Breast epithelium (tissue), 4 donors: Measurements from ENCODE around the gene LRRC4C. TPM values are rescaled to one million over a fixed set of nuclear protein-coding genes. Genes with fewer than 3 reads are reported as not detected.

Experiments
- DNase-seq, 2 donors: peaks; one replicate each; pipeline ENCODE4 v3.0.0-alpha.2; 2019; ENCODE audit warnings: low spot score in 2 of 2
- H3K27ac ChIP-seq, 2 donors: fragments of 200-600 bp; sonication (generic) in 1 of 2; one replicate each; pipeline ENCODE4 v1.5.1; 2016 to 2019; ENCODE audit warnings: mild to moderate bottlenecking in 1 of 2
- H3K27me3 ChIP-seq, 2 donors: fragments of 200-600 bp; sonication (generic) in 1 of 2; one replicate each; pipeline versions ENCODE4 v1.5.1 to v1.6.0; 2017 to 2019; ENCODE audit warnings: control low read depth in 1 of 2, mild to moderate bottlenecking in 1 of 2
- H3K36me3 ChIP-seq: fragments of 200-600 bp; one replicate; pipeline ENCODE4 v1.5.1; 2019
- H3K4me1 ChIP-seq, 2 donors: fragments of 200-600 bp; sonication (generic); one replicate each; pipeline ENCODE4 v1.5.1; 2016 to 2019; ENCODE audit warnings: control low read depth in 1 of 2
- H3K4me3 ChIP-seq, 3 donors: fragments of 200-600 bp; sonication (generic); 1 replicate in 2 of 3; 2 replicates in 1 of 3; pipeline ENCODE4 v1.5.1; 2016 to 2019; ENCODE audit warnings: mild to moderate bottlenecking in 3 of 3, moderate library complexity in 2 of 3
- H3K9me3 ChIP-seq, 2 donors: fragments of 200-600 bp; sonication (generic) in 1 of 2; one replicate each; pipeline ENCODE4 v1.5.1; 2016 to 2019; ENCODE audit warnings: control low read depth in 1 of 2
- CTCF ChIP-seq, 3 donors: fragments of 450-650 bp; IDR thresholded peaks; one replicate each; pipeline ENCODE4 v1.5.1; 2016 to 2017; ENCODE audit warnings: antibody characterized with exemption in 3 of 3, mild to moderate bottlenecking in 3 of 3, moderate library complexity in 3 of 3
- POLR2A ChIP-seq: fragments of 450-650 bp; IDR thresholded peaks from one replicate; pipeline ENCODE4 v1.6.1; 2016; ENCODE audit warnings: antibody characterized with exemption, mild to moderate bottlenecking, moderate library complexity
- POLR2AphosphoS5 ChIP-seq, 3 donors: sonication (generic); formaldehyde crosslinking; IDR thresholded peaks; one replicate each; pipeline ENCODE4 v1.6.1; 2017; ENCODE audit warnings: antibody characterized with exemption in 3 of 3
- intact Hi-C: fragments of 100-400 bp; cut with DNase I; formaldehyde crosslinking; loops from one replicate; pipeline ENCODE4 v1.15.1; 2023; ENCODE audit warnings: low total_unique reads
- total RNA-seq, 3 donors: library from RNA; depleted of rRNA; stranded (reverse); fragments of >200 nt; gene quantifications; one replicate each; pipeline ENCODE4 v1.1.0, GENCODE V29; 2016

The LRRC4C gene
- total RNA-seq = 10 to 100 TPM in 1 of 3 donors, 1 to 10 TPM in 2; 2.9 to 15.4 (median 6.6) TPM

DNA sequence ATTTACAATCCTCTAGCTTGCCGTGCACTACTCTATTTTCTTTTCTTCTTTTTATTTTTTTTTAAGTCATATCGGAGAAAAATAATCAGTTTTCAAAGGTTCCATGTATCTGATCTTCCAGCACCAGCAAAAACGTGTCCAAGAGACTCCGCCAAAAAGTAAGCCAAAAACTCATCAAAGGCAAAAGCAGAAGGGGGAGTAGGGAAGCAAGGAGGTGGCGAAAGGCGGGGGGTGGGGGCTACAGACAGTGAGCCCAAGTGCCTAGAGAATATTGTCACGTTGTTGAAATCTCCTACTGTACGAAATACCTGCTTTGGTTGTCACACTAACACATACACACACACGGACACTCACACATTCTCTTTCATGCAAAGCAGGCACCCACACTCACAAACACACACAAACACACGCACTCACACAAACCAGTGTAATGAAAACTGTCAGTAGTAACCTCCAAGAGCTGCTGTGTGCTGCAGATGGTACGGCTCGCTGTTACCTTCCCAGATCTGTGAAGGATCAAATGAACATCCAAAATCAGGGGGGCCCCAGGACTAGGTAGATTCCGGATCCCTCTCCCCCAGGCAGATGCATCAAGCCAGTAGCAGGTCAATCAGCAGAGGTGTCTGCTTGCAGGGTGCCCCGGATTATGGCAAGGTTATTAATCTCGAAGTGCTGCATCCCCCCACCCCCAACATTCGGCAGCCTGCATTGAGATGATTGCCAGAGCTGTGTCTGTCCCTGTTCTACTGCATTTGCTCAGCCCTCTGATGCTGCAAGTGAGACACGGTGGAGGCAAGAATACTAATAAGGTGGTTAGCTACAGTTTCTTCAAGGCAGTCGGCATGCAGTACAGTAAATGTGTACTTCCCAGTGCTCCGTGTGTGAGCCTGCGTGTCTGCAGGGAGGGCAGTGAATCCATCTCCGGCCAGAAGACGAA, at the start of gene LRRC4C:
Gene LRRC4C, minus strand, starts transcription at position 188 of the 937 bp plus-strand sequence.
- H3K4me1 ChIP-seq = no peaks in the 10 kb centered on the region
- intact Hi-C loops = loop anchor here (5.0 kb wide), 1 partner anchor 387 kb away; no protein-coding TSS in a partner anchor
- H3K9me3 ChIP-seq = no peaks in the 10 kb centered on the region
- H3K27me3 ChIP-seq = peaks cover 0 to 7% of the 10 kb centered on the region in 2 donors
- TF ChIP-seq POLR2AphosphoS5 (IDR thresholded peaks at IDR 0.05) (no peak), POLR2A (no peak), CTCF (IDR thresholded peaks at IDR 0.05) (no peak)
- no peak within 1 kb of the TSS for H3K27ac ChIP-seq
- H3K36me3 ChIP-seq = no peaks in the 10 kb centered on the region
- peak within 1 kb of the TSS in 1 of 3 donors; percentile 30 for H3K4me3 ChIP-seq
- DNase-seq = no peak

- Histone ChIP-seq H3K4me3 (no peak overlapping the region), H3K27me3 (no peaks in the 10 kb centered on the region), H3K36me3 (no peaks in the 10 kb centered on the region), H3K4me1 (no peaks in the 10 kb centered on the region), H3K27ac (no peak overlapping the region), H3K9me3 (no peaks in the 10 kb centered on the region)
- no peak for DNase-seq
- no peak for TF ChIP-seq POLR2A
- TF ChIP-seq POLR2AphosphoS5 (IDR thresholded peaks at IDR 0.05) = no peak
- TF ChIP-seq CTCF (IDR thresholded peaks at IDR 0.05) = no peak
- intact Hi-C loops = no loop called here
These were observed 48.7 kb upstream of the LRRC4C start for GRCh38 chr11:41508121-41508520.

DNA sequence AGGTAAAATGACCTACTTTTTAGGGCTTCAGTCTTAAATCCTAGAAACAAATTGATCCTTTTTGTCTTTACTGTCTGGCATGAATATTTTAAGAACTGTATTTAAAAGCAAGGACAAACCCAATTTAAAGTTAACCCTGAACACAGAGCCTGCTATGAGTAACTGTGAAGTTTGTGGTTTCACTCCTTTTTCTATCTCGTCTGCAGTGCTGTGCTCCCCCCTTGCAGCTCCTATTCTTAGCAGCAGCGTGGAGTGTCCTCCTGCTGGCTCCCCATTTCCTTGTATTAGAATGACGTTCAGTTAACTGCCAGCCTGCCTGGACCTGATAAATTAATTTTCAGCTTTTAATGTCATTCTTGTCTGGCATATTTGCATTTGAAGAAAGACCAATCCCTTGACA, 40.0 kb upstream of the LRRC4C start:
- intact Hi-C loops = no loop called here
- TF ChIP-seq POLR2A = no peak
- no peak for TF ChIP-seq POLR2AphosphoS5 (IDR thresholded peaks at IDR 0.05)
- TF ChIP-seq CTCF (IDR thresholded peaks at IDR 0.05) = no peak
- H3K4me1 ChIP-seq = no peaks in the 10 kb centered on the region

GRCh38 chr11:41498726-41499125, 39.3 kb upstream of the LRRC4C start:
- H3K4me1 ChIP-seq = no peaks in the 10 kb centered on the region
- intact Hi-C loops = no loop called here
- no peak for DNase-seq
- no peaks in the 10 kb centered on the region for H3K36me3 ChIP-seq
- no peaks in the 10 kb centered on the region for H3K27me3 ChIP-seq
- H3K27ac ChIP-seq = no peak overlapping the region
- H3K9me3 ChIP-seq = no peaks in the 10 kb centered on the region
- TF ChIP-seq POLR2A = no peak
- TF ChIP-seq CTCF (IDR thresholded peaks at IDR 0.05) = peak in 1 of 3 donors; percentile 39
- H3K4me3 ChIP-seq = no peak overlapping the region

More for the DNA sequence above, 40.0 kb upstream of the LRRC4C start:
- DNase-seq = no peak
- Histone ChIP-seq H3K9me3 (no peaks in the 10 kb centered on the region), H3K27ac (no peak overlapping the region), H3K27me3 (no peaks in the 10 kb centered on the region), H3K4me3 (no peak overlapping the region), H3K36me3 (no peaks in the 10 kb centered on the region)

DNA sequence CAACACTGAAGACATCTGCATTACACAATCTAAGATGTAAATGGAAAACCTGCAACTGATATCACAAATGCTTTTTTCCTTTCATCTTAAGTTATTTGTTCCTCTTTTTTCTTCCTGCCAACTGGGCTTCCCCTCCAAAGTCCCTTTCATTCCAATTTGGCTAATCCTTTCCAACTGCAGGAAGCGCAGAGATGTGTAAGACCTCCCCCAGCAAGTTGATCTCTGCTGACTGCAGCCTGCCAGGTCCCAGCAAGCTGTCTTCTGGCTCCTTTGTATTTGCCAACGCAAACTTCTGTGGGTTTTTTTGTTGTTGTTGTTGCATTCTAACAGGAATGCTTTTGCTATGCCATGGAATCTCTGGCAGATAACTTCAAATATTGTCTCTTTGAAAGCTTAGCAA, 38.5 kb upstream of the LRRC4C start:
- TF ChIP-seq CTCF (IDR thresholded peaks at IDR 0.05) (no peak), POLR2AphosphoS5 (IDR thresholded peaks at IDR 0.05) (no peak), POLR2A (no peak)
- intact Hi-C loops = no loop called here

More for the DNA sequence above, 38.5 kb upstream of the LRRC4C start:
- no peaks in the 10 kb centered on the region for H3K4me1 ChIP-seq
- no peak overlapping the region for H3K4me3 ChIP-seq
- no peak overlapping the region for H3K27ac ChIP-seq
- H3K36me3 ChIP-seq = no peaks in the 10 kb centered on the region
- no peak for DNase-seq
- H3K9me3 ChIP-seq = no peaks in the 10 kb centered on the region
- H3K27me3 ChIP-seq = no peaks in the 10 kb centered on the region
